OCI-LY3 (cell line): ENCODE data around the gene GIPR.

ENCODE experiments used
- H2AFZ ChIP-seq: fragments of 200-600, 300-600 bp; shearing (Covaris generic); 2 replicates; pipeline ENCODE4 v1.6.0; 2014; ENCODE audit warnings: antibody characterized with exemption, low read depth, low read length
- H3K27ac ChIP-seq: fragments of 200-600, 300-600 bp; sonication (generic); 2 replicates; pipeline ENCODE4 v1.5.1; 2014; ENCODE audit warnings: mild to moderate bottlenecking, low read length, moderate library complexity, mixed read lengths
- H3K27me3 ChIP-seq: fragments of 200-600, 300-600 bp; sonication (generic); 2 replicates; pipeline ENCODE4 v1.6.1; 2014; ENCODE audit warnings: low read depth, low read length, mixed read lengths
- H3K36me3 ChIP-seq: fragments of 200-600, 300-600 bp; sonication (generic); replicated peaks from 2 replicates; pipeline ENCODE3; 2014; ENCODE audit warnings: low read depth, low read length, mixed read lengths
- H3K4me1 ChIP-seq: fragments of 300-600, 200-600 bp; sonication (generic); 2 replicates; pipeline ENCODE4 v1.6.1; 2014; ENCODE audit warnings: low read length, mixed read lengths
- H3K4me2 ChIP-seq: fragments of 200-600, 300-600 bp; sonication (generic); 2 replicates; pipeline ENCODE4 v1.6.1; 2014; ENCODE audit warnings: low read length, mixed read lengths
- H3K4me3 ChIP-seq: fragments of 300-600, 200-600 bp; sonication (generic); 2 replicates; pipeline ENCODE4 v1.5.1; 2014; ENCODE audit warnings: antibody characterized with exemption, mild to moderate bottlenecking, low read length, moderate library complexity
- H3K79me2 ChIP-seq: fragments of 300-600, 200-600 bp; shearing (Covaris generic); 2 replicates; pipeline ENCODE4 v1.6.1; 2014; ENCODE audit warnings: mild to moderate bottlenecking, low read length, mixed read lengths
- H3K9ac ChIP-seq: fragments of 300-600, 200-600 bp; shearing (Covaris generic); 2 replicates; pipeline ENCODE4 v1.6.0; 2014; ENCODE audit warnings: mild to moderate bottlenecking, low read length, moderate library complexity
- H3K9me3 ChIP-seq: fragments of 200-600, 300-600 bp; shearing (Covaris generic); 2 replicates; pipeline ENCODE4 v1.6.1; 2014; ENCODE audit warnings: low read length, mixed read lengths; ENCODE audit not compliant: insufficient read depth
- H4K20me1 ChIP-seq: fragments of 200-600, 300-600 bp; sonication (generic); 2 replicates; pipeline ENCODE4 v1.6.1; 2016; ENCODE audit warnings: low read length, mixed read lengths; ENCODE audit not compliant: insufficient read depth
- CTCF ChIP-seq: fragments of 200-600, 300-600 bp; sonication (generic); IDR thresholded peaks from 2 replicates; pipeline ENCODE4 v1.5.1; 2014; ENCODE audit warnings: antibody characterized with exemption, low read length, low read depth
- EZH2phosphoT487 ChIP-seq: fragments of 200-600 bp; shearing (Covaris generic); IDR thresholded peaks from 2 replicates; pipeline ENCODE4 v1.6.1; 2018; ENCODE audit warnings: antibody characterized with exemption, mixed run types, low read depth

Gene GIPR

GRCh38 chr19:45636902-45637301 lies 31.1 kb upstream of the GIPR start:
- no peak overlapping the region for H2AFZ ChIP-seq
- no peaks in the 10 kb centered on the region for H3K9me3 ChIP-seq
- H3K4me1 ChIP-seq, result peaks cover 15% of the 10 kb centered on the region
- peaks cover 7% of the 10 kb centered on the region for H3K36me3 ChIP-seq
- H3K27ac ChIP-seq, result no peak overlapping the region
- peaks cover 3% of the 10 kb centered on the region; the same call in 1 of the 2 replicates for H3K79me2 ChIP-seq
- TF ChIP-seq CTCF, result no peak
- no peak for TF ChIP-seq EZH2phosphoT487
- H3K4me3 ChIP-seq, result no peak overlapping the region
- no peaks in the 10 kb centered on the region for H3K27me3 ChIP-seq
- no peaks in the 10 kb centered on the region for H4K20me1 ChIP-seq
- no peak overlapping the region for H3K9ac ChIP-seq
- H3K4me2 ChIP-seq, result no peak overlapping the region

GRCh38 chr19:45637890-45638667 lies 29.9 kb upstream of the GIPR start:
- H2AFZ ChIP-seq, result no peak overlapping the region
- H4K20me1 ChIP-seq, result no peaks in the 10 kb centered on the region
- TF ChIP-seq CTCF, result no peak
- no peak for TF ChIP-seq EZH2phosphoT487
- H3K36me3 ChIP-seq, result peaks cover 7% of the 10 kb centered on the region
- peak overlapping the region; percentile 71; the same call in 1 of the 2 replicates for H3K9ac ChIP-seq
- H3K79me2 ChIP-seq, result peaks cover 3% of the 10 kb centered on the region; the same call in 1 of the 2 replicates
- peak overlapping the region; percentile 83 for H3K4me3 ChIP-seq
- no peaks in the 10 kb centered on the region for H3K27me3 ChIP-seq
- peaks cover 15% of the 10 kb centered on the region for H3K4me1 ChIP-seq
- no peak overlapping the region for H3K27ac ChIP-seq
- peak overlapping the region; percentile 83 for H3K4me2 ChIP-seq
- no peaks in the 10 kb centered on the region for H3K9me3 ChIP-seq

GRCh38 chr19:45638930-45639729 lies 28.9 kb upstream of the GIPR start, which contains the start of gene EML2:
Gene EML2 (minus strand): TSS chr19:45639397. CDS start chr19:45639376, 21 bp downstream.
- Histone ChIP-seq H2AFZ (peak within 1 kb of the TSS; percentile 58; the same call in 1 of the 2 replicates), H3K27me3 (no peaks in the 10 kb centered on the region), H3K4me3 (peak within 1 kb of the TSS; percentile 83), H3K27ac (0 out of 2 replicates have a peak within 1 kb of the TSS, but pooled peaks have one; percentile 23), H3K9ac (peak within 1 kb of the TSS; percentile 71), H3K4me1 (peaks cover 20% of the 10 kb centered on the region), H3K9me3 (no peaks in the 10 kb centered on the region), H3K4me2 (peak within 1 kb of the TSS; percentile 83), H3K36me3 (peaks cover 7% of the 10 kb centered on the region), H4K20me1 (no peaks in the 10 kb centered on the region), H3K79me2 (peaks cover 3% of the 10 kb centered on the region; the same call in 1 of the 2 replicates)
- TF ChIP-seq EZH2phosphoT487 (no peak), CTCF (peak; percentile 77)

GRCh38 chr19:45640849-45641273 lies 27.2 kb upstream of the GIPR start:
- Histone ChIP-seq H3K9me3 (no peaks in the 10 kb centered on the region), H4K20me1 (no peaks in the 10 kb centered on the region), H3K9ac (no peak overlapping the region), H3K4me2 (peak overlapping the region; percentile 93), H3K27me3 (no peaks in the 10 kb centered on the region), H3K79me2 (peaks cover 3% of the 10 kb centered on the region; the same call in 1 of the 2 replicates), H3K36me3 (peaks cover 7% of the 10 kb centered on the region), H3K4me1 (peaks cover 30% of the 10 kb centered on the region), H3K4me3 (peak overlapping the region; percentile 90), H3K27ac (peak overlapping the region; percentile 95), H2AFZ (no peak overlapping the region; the same call in 1 of the 2 replicates)
- TF ChIP-seq CTCF, result no peak
- TF ChIP-seq EZH2phosphoT487, result no peak
